ENCODE data around the gene CDCA4.
"Not testable (repeated sequence)": the region's sequence is repeated elsewhere in the genome, so short reads cannot be mapped to it uniquely, and the experiment has no call there.

Gene CDCA4

GRCh38 chr14:105035616-105036015 is 14.7 kb upstream of the CDCA4 start:
- DNase-seq (ENCODE audit: low read depth in 1 of 2, low spot score in 1 of 2): not testable (repeated sequence)

GRCh38 chr14:105034315-105035039 is 13.6 kb upstream of the CDCA4 start:
- DNase-seq (ENCODE audit: low read depth in 1 of 2, low spot score in 1 of 2): no peak

GRCh38 chr14:105033412-105033900 is 12.6 kb upstream of the CDCA4 start:
- not testable (repeated sequence) for DNase-seq (ENCODE audit: low read depth in 1 of 2, low spot score in 1 of 2)

- DNase-seq (ENCODE audit: low read depth in 1 of 2, low spot score in 1 of 2): not testable (repeated sequence)
Measured at GRCh38 chr14:105032451-105032901, 11.6 kb upstream of the CDCA4 start.

GRCh38 chr14:105030836-105031396 is 10.0 kb upstream of the CDCA4 start:
- DNase-seq (ENCODE audit: low read depth in 1 of 2, low spot score in 1 of 2): no peak

GRCh38 chr14:105030194-105030593 is 9.3 kb upstream of the CDCA4 start:
- DNase-seq (ENCODE audit: low read depth in 1 of 2, low spot score in 1 of 2): no peak

- DNase-seq (ENCODE audit: low read depth in 1 of 2, low spot score in 1 of 2): no peak
Measured at GRCh38 chr14:105029402-105029801, 8.5 kb upstream of the CDCA4 start.

GRCh38 chr14:105028251-105028927 is 7.5 kb upstream of the CDCA4 start:
- DNase-seq (ENCODE audit: low read depth in 1 of 2, low spot score in 1 of 2): no peak

GRCh38 chr14:105027718-105028117 is 6.8 kb upstream of the CDCA4 start:
- DNase-seq (ENCODE audit: low read depth in 1 of 2, low spot score in 1 of 2): not testable (repeated sequence)

GRCh38 chr14:105026802-105027563 is 6.1 kb upstream of the CDCA4 start:
- no peak for DNase-seq (ENCODE audit: low read depth in 1 of 2, low spot score in 1 of 2)

- no peak for DNase-seq (ENCODE audit: low read depth in 1 of 2, low spot score in 1 of 2)
Measured at GRCh38 chr14:105026033-105026785, 5.3 kb upstream of the CDCA4 start.

- DNase-seq (ENCODE audit: low read depth in 1 of 2, low spot score in 1 of 2): no peak
Measured at GRCh38 chr14:105025429-105025828, 4.5 kb upstream of the CDCA4 start.

- DNase-seq (ENCODE audit: low read depth in 1 of 2, low spot score in 1 of 2): no peak
Measured at GRCh38 chr14:105023791-105024480, 3.1 kb upstream of the CDCA4 start.

- DNase-seq (ENCODE audit: low read depth in 1 of 2, low spot score in 1 of 2): no peak
Measured at GRCh38 chr14:105023144-105023543, 2.3 kb upstream of the CDCA4 start.

GRCh38 chr14:105022276-105022670 is 1.4 kb upstream of the CDCA4 start:
- DNase-seq (ENCODE audit: low read depth in 1 of 2, low spot score in 1 of 2): no peak

GRCh38 chr14:105021656-105022275 is 883 bp upstream of the CDCA4 start:
- peak; percentile 16 to 48 for DNase-seq (ENCODE audit: low read depth in 1 of 2, low spot score in 1 of 2)

GRCh38 chr14:105019861-105020814 is 745 bp downstream of the CDCA4 start:
- peak; percentile 41 to 51 for DNase-seq (ENCODE audit: low read depth in 1 of 2, low spot score in 1 of 2)

GRCh38 chr14:105018414-105018813 is 2.5 kb downstream of the CDCA4 start:
- no peak for DNase-seq (ENCODE audit: low read depth in 1 of 2, low spot score in 1 of 2)

Measured in activated CD4-positive, alpha-beta T cell treated with anti-CD3 and anti-CD28 coated beads, Interleukin-2, amount 50 U/mL, for 24 hours (primary cell).